ENCODE results near the gene MAPK8. TPM values are rescaled to one million over a fixed set of nuclear protein-coding genes. Genes with fewer than 3 reads are reported as not detected.
"Not testable (repeated sequence)": the region's sequence is repeated elsewhere in the genome, so short reads cannot be mapped to it uniquely, and the experiment has no call there.

The MAPK8 gene
- total RNA-seq, 1 donor from 2014 or later: 54.3 TPM

DNA sequence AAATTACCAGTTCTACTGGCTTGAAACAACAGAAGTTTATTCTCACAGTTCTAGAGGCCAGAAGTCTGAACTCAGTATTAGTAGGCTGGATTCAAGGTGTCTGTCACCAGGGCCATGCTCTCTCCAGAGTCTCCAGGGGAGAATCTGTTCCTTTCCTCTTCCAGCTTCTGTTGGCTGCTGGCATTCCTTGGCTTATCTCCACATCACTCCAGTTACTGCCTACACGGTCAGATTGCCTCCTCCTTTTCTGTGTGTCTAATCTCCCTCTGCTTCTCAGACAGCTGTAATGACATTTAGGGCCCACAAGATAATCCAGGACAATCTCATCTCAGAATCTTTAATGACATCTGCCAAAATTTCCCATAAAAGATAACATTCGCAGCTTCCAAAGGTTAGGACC is 36.6 kb downstream of the MAPK8 start:
- Histone ChIP-seq H3K9me3 (peaks cover 6% of the 10 kb centered on the region), H3K4me1 (no peaks in the 10 kb centered on the region), H3K27me3 (no peaks in the 10 kb centered on the region), H3K27ac (no peak overlapping the region), H3K36me3 (no peaks in the 10 kb centered on the region), H3K4me3 (no peak overlapping the region)
- DNase-seq (ENCODE audit: extremely low spot score in 2 of 2): no peak
- TF ChIP-seq POLR2A (IDR thresholded peaks at IDR 0.05): no peak
- TF ChIP-seq POLR2AphosphoS5 (IDR thresholded peaks at IDR 0.05; ENCODE audit: insufficient read depth in 1 of 2, low read depth in 1 of 2): no peak
- TF ChIP-seq, protein P1, sequence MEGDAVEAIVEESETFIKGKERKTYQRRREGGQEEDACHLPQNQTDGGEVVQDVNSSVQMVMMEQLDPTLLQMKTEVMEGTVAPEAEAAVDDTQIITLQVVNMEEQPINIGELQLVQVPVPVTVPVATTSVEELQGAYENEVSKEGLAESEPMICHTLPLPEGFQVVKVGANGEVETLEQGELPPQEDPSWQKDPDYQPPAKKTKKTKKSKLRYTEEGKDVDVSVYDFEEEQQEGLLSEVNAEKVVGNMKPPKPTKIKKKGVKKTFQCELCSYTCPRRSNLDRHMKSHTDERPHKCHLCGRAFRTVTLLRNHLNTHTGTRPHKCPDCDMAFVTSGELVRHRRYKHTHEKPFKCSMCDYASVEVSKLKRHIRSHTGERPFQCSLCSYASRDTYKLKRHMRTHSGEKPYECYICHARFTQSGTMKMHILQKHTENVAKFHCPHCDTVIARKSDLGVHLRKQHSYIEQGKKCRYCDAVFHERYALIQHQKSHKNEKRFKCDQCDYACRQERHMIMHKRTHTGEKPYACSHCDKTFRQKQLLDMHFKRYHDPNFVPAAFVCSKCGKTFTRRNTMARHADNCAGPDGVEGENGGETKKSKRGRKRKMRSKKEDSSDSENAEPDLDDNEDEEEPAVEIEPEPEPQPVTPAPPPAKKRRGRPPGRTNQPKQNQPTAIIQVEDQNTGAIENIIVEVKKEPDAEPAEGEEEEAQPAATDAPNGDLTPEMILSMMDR (IDR thresholded peaks at IDR 0.05): no peak
- intact Hi-C loops (cut with DNase I): no loop called here

DNA sequence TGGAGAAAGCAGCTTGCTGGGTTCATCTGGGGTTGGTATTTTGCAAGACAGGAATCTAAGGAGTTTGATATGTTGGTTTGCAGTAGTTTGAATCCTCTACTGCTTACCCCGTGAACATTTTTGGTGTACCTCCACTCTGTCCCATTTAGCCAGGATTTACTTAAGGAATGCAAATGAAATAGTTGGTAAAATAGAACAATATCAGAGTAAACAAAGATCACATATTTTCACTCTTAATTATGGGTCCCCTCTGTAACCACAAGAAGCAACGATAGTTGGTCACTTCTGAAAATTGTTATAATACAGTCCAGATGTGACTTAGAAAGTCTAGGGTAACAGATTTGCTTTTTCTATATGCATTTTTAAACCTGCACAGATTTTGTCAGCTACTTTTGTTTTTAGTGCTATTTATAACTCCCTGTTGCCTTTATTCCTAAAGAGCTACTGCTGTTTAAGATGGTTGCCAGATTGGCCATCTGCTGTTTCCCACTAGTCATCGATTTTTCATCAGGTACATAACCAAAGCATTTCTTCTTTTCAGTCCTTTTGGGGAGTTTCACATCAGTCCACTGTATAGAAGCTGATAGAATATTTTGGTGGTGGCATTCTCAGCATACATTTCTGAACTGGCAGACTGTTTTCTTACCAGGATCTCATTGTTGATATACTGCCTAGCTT is 37.6 kb downstream of the MAPK8 start:
- intact Hi-C loops (cut with DNase I): no loop called here
- Histone ChIP-seq H3K9me3 (peaks cover 6% of the 10 kb centered on the region), H3K36me3 (no peaks in the 10 kb centered on the region), H3K27me3 (no peaks in the 10 kb centered on the region), H3K4me1 (no peaks in the 10 kb centered on the region), H3K4me3 (no peak overlapping the region), H3K27ac (no peak overlapping the region)
- TF ChIP-seq POLR2A (IDR thresholded peaks at IDR 0.05): no peak
- TF ChIP-seq, protein P1 (IDR thresholded peaks at IDR 0.05): no peak
- TF ChIP-seq POLR2AphosphoS5 (IDR thresholded peaks at IDR 0.05; ENCODE audit: insufficient read depth in 1 of 2, low read depth in 1 of 2): no peak
- DNase-seq (ENCODE audit: extremely low spot score in 2 of 2): no peak

DNA sequence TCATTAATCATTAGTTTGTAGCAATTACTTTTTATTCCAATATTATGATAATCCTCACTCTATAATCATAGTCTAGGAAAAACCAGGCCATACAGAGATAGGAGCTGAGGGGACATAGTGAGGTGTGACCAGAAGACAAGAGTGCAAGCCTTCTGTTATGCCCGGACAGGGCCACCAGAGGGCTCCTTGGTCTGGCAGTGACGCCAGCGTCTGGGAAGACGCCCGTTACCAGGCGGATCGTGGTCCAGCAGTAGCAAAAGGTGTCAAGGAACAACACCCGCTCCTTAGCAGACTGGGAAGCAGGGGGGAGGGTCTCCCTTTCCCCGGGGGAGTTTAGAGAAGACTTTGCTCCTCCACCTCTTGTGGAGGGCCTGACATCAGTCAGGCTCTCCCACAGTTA is 39.8 kb downstream of the MAPK8 start:
- H3K4me1 ChIP-seq; H3K36me3 ChIP-seq; intact Hi-C loops (cut with DNase I); H3K9me3 ChIP-seq; H3K27me3 ChIP-seq; H3K4me3 ChIP-seq; DNase-seq (ENCODE audit: extremely low spot score in 2 of 2); H3K27ac ChIP-seq: not testable (repeated sequence)

DNA sequence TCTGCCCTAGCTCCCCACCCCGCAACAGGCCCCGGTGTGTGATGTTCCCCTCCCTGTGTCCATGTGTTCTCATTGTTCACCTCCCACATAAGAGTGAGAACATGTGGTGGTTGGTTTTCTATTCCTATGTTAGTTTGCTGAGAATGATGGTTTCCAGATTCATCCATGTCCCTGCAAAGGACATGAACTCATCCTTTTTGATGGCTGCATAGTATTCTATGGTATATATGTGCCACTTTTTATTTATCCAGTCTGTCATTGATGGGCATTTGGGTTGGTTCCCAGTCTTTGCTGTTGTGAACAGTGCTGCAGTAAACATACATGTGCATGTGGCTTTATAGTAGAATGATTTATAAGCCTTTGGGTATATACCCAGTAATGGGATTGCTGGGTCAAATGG is 41.1 kb downstream of the MAPK8 start:
- DNase-seq (ENCODE audit: extremely low spot score in 2 of 2); H3K27me3 ChIP-seq; H3K27ac ChIP-seq; intact Hi-C loops (cut with DNase I); H3K9me3 ChIP-seq; H3K4me1 ChIP-seq; H3K36me3 ChIP-seq; H3K4me3 ChIP-seq: not testable (repeated sequence)

DNA sequence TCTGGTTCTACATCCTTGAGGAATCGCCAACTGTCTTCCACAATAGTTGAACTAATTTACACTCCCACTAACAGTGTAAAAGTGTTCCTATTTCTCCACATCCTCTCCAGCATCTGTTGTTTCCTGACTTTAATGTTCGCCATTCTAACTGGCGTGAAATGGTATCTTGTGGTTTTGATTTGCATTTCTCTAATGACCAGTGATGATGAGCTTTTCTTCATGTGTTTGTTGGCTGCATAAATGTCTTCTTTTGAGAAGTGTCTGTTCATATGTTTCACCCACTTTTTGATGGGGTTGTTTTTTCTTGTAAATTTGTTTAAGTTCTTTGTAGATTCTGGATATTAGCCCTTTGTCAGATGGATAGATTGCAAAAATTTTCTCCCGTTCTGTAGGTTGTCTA is 41.5 kb downstream of the MAPK8 start:
- H3K9me3 ChIP-seq; H3K4me1 ChIP-seq; DNase-seq (ENCODE audit: extremely low spot score in 2 of 2); H3K27me3 ChIP-seq; H3K36me3 ChIP-seq; H3K27ac ChIP-seq; H3K4me3 ChIP-seq; intact Hi-C loops (cut with DNase I): not testable (repeated sequence)

DNA sequence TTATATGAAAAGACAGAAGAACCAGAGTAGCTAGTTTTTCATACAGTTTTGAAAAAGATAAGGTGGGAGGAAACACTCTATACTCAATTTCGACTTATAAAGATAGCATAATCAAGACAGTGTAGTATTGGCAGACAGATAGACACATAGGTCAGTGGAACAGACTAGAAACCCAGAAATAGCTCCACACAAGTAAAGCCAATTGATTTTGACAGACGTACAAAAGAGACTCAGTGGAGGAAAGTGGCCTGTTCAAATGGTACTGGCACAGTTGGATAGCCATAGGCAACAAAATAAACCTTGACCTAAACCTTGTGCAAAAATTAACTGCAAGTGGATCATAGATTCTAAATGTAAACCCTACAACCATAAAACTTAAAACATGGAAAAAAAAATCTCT is 46.8 kb downstream of the MAPK8 start:
- no peak for DNase-seq (ENCODE audit: extremely low spot score in 2 of 2)
- Histone ChIP-seq H3K4me3 (no peak overlapping the region), H3K27ac (no peak overlapping the region), H3K9me3 (no peaks in the 10 kb centered on the region), H3K36me3 (no peaks in the 10 kb centered on the region), H3K4me1 (no peaks in the 10 kb centered on the region), H3K27me3 (no peaks in the 10 kb centered on the region)
- TF ChIP-seq POLR2AphosphoS5 (IDR thresholded peaks at IDR 0.05; ENCODE audit: insufficient read depth in 1 of 2, low read depth in 1 of 2): no peak
- TF ChIP-seq, protein P1 (IDR thresholded peaks at IDR 0.05): no peak
- TF ChIP-seq POLR2A (IDR thresholded peaks at IDR 0.05): no peak
- intact Hi-C loops (cut with DNase I): no loop called here

DNA sequence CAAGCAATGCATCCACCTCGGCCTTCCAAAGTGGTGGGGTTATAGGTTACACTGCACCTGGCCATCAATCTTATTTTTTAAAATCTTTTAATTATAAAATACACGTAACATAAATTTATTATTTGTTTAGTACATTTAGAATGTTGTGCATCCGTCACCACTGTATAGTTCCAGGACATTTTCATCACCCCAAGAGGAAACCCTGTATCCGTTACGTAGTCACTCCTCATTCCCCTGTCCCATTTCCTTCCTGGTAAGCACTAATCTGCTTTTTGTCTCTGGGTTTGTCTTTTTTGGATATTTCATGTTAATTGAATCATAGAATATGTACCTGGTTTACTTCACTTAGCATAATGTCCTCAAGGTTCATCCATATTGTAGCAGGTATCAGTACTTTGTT is 51.2 kb downstream of the MAPK8 start:
- DNase-seq (ENCODE audit: extremely low spot score in 2 of 2): no peak
- Histone ChIP-seq H3K4me1 (no peaks in the 10 kb centered on the region), H3K36me3 (no peaks in the 10 kb centered on the region), H3K27me3 (no peaks in the 10 kb centered on the region), H3K4me3 (no peak overlapping the region), H3K27ac (no peak overlapping the region), H3K9me3 (no peaks in the 10 kb centered on the region)
- intact Hi-C loops (cut with DNase I): no loop called here
- TF ChIP-seq, protein P1 (IDR thresholded peaks at IDR 0.05): no peak
- no peak for TF ChIP-seq POLR2AphosphoS5 (IDR thresholded peaks at IDR 0.05; ENCODE audit: insufficient read depth in 1 of 2, low read depth in 1 of 2)
- TF ChIP-seq POLR2A (IDR thresholded peaks at IDR 0.05): no peak
